Rectal smooth muscle tissue (tissue), 1 donor: Measurements from ENCODE around the gene C5orf58.

Experiments
- H3K27ac ChIP-seq: one replicate; pipeline ENCODE4 v1.7.0; 2013; ENCODE audit warnings: low read depth, low read length, inconsistent platforms
- H3K27me3 ChIP-seq: one replicate; pipeline ENCODE4 v1.7.0; 2013; ENCODE audit warnings: low read length; ENCODE audit not compliant: control insufficient read depth, insufficient read depth
- H3K36me3 ChIP-seq: one replicate; pipeline ENCODE4 v1.7.0; 2013; ENCODE audit warnings: low read length; ENCODE audit not compliant: control insufficient read depth, insufficient read depth
- H3K4me1 ChIP-seq: one replicate; pipeline ENCODE4 v1.7.0; 2013; ENCODE audit warnings: low read length; ENCODE audit not compliant: control insufficient read depth, insufficient read depth
- H3K4me3 ChIP-seq: one replicate; pipeline ENCODE4 v1.7.0; 2013; ENCODE audit warnings: low read length
- H3K9ac ChIP-seq: one replicate; pipeline ENCODE4 v1.7.0; 2013; ENCODE audit warnings: low read length

C5orf58 gene, protein sequence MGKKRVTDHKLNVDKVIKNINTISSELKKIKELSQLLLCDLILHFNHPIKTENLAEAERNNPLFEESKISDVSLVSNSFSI

DNA sequence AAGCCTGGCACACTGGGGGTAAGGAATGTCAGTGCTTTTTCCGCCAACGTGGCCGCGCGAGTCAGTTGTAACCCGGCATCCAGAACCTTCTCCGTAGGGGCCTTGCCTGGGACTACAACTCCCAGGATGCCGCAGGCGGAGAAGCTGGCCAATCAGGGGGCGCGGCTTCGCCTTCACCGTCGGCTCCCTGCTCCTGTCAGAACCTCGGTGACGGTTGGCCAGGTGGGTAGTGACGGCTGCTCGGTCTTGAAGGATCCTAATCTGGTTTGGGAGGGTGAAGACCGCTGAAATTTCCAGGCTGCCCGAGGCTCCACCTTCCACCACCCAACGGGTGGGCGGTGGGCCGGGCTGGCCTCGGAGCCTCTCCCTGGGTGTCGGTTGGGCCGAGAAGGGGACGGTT, at the start of gene C5orf58:
Gene C5orf58 (plus strand): TSS at position 200 of the 400 bp plus-strand sequence. CDS start 1,992 bp downstream, outside the sequence.
- no peaks in the 10 kb centered on the region for H3K36me3 ChIP-seq
- H3K27ac ChIP-seq: no peak within 1 kb of the TSS
- H3K9ac ChIP-seq: no peak within 1 kb of the TSS
- no peak within 1 kb of the TSS for H3K4me3 ChIP-seq
- H3K4me1 ChIP-seq: no peaks in the 10 kb centered on the region
- no peaks in the 10 kb centered on the region for H3K27me3 ChIP-seq

DNA sequence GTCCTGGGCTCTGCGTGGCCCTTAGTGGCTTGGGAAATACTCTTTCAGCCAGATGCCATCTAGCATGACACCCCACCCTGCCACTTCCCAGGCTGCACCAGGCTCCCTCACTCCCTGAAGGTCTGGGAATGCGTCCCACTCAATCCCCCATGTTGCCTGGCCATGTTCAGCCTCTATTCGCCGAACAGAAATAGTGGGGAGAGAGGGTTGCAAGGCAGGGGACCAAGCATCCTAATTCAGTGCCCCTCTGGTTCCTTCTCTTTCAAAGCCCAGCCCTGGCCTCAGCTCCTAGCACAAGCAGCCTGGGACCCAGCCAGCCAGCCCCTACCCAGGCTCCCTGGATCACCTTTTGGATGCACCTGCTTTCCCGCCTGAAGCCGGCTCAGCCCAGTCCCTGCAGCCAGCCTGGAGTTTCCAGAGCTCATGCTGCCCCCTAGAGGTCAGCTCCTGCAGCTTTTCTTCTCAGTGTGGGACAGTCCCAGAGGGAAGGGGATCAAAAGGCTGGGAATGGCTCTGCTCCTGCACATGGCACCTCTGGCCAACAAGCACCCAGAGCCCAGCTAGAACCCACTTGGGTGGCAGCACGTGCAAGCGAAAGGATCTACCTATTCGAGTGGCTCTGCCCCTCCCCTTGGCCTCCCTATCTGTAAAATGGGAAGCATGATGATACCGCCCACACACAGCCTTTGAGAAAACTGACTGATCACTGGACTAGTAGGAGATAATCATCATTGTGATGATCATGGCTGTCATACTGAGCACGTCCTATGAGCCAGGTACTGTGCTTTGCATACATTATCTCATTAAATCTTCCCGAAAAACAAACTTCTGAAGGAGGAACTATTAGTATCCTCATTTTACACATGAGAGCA, 48.7 kb upstream of the C5orf58 start:
- Histone ChIP-seq H3K36me3 (no peaks in the 10 kb centered on the region), H3K27ac (no peak overlapping the region), H3K9ac (no peak overlapping the region), H3K27me3 (no peaks in the 10 kb centered on the region), H3K4me3 (no peak overlapping the region), H3K4me1 (no peaks in the 10 kb centered on the region)

DNA sequence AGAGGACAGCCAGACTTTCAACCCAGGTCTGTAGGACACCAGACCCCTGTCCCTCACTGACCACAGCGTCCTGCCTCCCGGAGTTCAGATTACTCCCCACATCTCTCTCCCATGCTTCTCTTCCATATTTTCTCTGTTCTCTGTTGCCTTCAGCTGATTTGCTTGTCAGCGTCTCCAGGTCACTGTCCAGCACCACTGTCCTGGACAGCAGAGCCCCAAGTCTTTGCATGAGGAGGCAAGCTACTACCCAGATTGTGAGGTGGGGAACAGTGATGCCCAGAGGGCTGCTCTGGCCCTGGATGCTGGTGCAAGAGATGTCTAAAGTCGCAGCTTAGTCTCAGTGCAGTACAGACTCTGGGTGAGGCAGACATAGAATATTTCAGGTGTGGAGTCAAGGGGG, 48.0 kb upstream of the C5orf58 start:
- no peaks in the 10 kb centered on the region for H3K27me3 ChIP-seq

DNA sequence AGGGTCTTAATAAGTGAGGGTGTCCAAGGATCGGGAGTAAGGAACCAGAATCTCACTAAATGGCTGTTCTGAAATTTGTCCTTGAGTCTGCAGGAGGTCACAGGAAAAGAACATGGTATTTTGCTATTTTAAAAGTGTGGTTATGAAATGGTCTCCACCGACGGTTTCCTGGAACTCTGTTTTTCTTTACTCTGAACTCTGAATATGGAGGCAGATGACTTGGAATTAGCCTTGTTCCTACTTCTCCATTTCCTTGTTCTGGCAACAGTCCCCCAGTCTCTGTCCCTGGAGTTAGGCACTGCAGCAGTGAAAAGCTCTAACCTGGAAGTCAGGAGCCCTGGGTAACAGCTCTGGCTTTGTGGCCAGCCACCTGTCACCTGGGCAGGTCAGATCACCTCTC, 46.6 kb upstream of the C5orf58 start:
- Histone ChIP-seq H3K4me3 (no peak overlapping the region), H3K27me3 (no peaks in the 10 kb centered on the region), H3K9ac (no peak overlapping the region), H3K27ac (no peak overlapping the region), H3K36me3 (no peaks in the 10 kb centered on the region), H3K4me1 (no peaks in the 10 kb centered on the region)

More for the DNA sequence above, 48.0 kb upstream of the C5orf58 start:
- H3K36me3 ChIP-seq: no peaks in the 10 kb centered on the region
- no peak overlapping the region for H3K27ac ChIP-seq
- no peak overlapping the region for H3K9ac ChIP-seq
- no peaks in the 10 kb centered on the region for H3K4me1 ChIP-seq
- H3K4me3 ChIP-seq: no peak overlapping the region

DNA sequence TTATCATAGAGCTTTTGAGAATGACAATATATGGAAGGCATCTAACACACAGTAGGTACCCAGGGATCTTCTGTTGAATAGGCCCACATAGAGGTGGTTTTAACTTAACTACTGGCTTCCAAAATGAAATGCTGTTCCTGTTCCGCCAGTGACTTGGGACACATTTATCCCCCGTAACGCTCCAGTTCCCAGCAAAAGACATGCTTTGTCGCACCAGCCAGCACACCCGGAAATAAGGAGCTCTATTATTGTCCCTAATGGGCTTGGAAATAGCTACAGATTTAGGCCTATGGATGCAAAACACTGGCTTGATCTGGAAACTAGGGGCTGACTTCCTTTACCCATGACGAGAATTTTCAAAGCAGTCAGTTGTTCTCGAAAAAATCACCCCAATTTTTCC, 45.9 kb upstream of the C5orf58 start:
- Histone ChIP-seq H3K36me3 (no peaks in the 10 kb centered on the region), H3K27ac (no peak overlapping the region), H3K27me3 (no peaks in the 10 kb centered on the region), H3K4me1 (no peaks in the 10 kb centered on the region), H3K9ac (no peak overlapping the region), H3K4me3 (no peak overlapping the region)

DNA sequence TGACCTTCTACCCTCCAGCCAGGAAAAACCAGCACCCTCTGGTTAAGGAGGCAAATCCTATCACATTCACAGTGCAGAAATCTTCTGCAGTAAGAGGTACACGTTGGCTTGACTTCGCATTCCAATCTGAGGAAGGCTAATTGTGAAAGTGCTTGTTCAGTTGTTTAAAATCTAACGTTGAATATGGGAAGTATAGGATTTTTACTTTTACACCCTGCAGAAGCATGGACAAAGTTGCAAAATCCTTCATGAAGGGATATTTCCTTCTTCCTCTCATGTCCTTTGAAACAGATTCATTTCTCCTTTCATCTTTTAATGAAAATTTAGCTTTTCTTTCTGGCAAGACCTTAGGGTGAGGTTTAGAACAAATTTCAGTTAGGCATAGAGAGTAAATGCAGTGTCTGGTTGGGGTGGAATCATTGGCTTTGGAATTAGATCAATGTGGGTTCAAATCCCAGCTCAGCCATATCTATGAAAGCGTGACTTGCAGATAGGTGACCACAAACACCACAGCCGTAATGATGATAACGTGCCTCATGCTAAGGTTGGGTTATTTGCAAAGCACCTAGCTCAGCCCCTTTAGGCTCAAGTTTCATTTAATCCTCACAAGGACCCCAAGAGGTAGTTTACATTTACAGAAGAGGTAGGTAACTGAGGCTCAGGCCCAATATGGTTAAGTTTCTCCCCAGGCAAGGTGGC, 42.2 kb upstream of the C5orf58 start:
- H3K4me3 ChIP-seq: no peak overlapping the region
- H3K9ac ChIP-seq: no peak overlapping the region
- no peaks in the 10 kb centered on the region for H3K36me3 ChIP-seq
- no peaks in the 10 kb centered on the region for H3K27me3 ChIP-seq
- no peak overlapping the region for H3K27ac ChIP-seq
- H3K4me1 ChIP-seq: no peaks in the 10 kb centered on the region

DNA sequence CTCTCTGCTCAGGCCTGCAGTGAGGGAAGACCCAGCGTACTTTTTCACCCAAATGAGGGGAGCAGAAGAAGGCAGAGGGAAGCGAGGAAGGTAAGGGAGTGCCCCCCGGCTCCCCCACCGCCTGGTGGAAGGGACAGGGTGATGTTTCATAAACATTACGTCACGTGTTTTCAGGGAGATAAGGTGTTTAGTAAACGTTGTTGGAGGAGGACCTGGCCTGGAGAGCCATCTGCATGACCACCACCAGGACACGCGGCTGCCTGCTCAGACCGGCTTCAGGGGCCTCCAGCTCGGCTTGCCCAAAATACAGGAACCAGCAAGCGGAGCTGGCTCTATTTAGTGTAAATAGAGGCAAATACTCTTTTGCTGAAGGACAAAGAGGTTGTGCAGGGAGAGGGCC, 40.0 kb upstream of the C5orf58 start:
- no peaks in the 10 kb centered on the region for H3K4me1 ChIP-seq
- no peak overlapping the region for H3K4me3 ChIP-seq
- no peak overlapping the region for H3K9ac ChIP-seq
- H3K27me3 ChIP-seq: no peaks in the 10 kb centered on the region
- H3K27ac ChIP-seq: no peak overlapping the region
- H3K36me3 ChIP-seq: no peaks in the 10 kb centered on the region

DNA sequence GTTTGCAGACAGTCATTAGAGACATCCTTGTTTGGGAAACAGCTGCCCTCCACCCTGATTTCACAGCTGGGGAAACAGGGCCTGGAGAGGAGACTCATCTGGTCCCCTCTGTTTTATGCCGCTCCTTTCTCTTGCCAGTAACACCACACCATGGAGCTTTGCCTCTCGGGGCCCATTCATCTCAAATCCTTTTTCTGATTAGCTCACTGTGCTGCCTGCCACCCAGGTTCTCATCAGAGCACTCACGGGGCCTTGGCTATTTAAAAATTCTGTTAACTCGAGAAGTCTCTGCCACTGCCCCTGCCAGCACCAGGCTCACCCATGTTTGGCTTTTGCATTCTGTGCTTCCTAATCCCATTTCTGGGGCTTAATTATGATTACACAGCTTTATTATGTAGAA, 36.8 kb upstream of the C5orf58 start:
- Histone ChIP-seq H3K27ac (no peak overlapping the region), H3K4me1 (no peaks in the 10 kb centered on the region), H3K36me3 (no peaks in the 10 kb centered on the region), H3K4me3 (no peak overlapping the region), H3K9ac (no peak overlapping the region), H3K27me3 (no peaks in the 10 kb centered on the region)

DNA sequence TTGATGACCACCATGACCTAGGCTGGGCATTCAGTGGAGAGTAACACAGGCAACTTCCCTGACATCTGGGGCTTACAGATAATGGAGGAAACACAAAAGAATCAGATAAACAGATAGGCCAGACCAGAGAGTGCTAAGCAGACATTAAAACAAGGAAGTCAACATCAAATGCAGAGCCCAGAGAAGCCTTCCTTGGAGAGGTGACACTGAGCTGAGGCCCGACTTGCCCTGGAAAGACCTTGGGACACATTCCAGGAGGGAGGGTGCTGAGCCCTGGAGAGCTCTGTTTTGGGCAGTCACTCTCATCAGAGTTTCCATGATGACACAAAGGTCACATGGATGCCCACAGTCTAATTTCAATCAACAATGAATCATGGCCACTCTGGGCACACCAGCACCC, 31.9 kb upstream of the C5orf58 start:
- Histone ChIP-seq H3K4me1 (no peaks in the 10 kb centered on the region), H3K9ac (no peak overlapping the region), H3K27ac (no peak overlapping the region), H3K27me3 (no peaks in the 10 kb centered on the region), H3K36me3 (no peaks in the 10 kb centered on the region), H3K4me3 (no peak overlapping the region)

DNA sequence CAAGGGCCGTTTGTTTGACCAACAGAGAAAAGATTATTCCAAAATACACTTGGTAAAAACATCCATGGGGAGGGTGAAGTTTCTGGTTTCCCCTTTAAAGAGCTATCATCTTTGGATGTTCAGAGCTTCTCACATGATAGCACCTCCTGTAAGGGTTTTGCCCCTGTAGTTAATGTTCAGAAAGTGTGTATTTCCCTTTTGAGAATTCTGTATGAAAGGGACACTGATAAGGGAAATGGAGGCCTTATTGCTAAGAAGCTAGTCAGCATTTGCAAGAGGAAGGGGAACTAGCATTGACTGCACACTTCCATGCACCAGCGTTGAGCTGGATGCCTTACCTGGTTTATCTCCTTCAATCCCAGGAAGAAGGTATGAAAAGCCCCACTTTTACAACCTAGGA, 31.5 kb upstream of the C5orf58 start:
- Histone ChIP-seq H3K4me3 (no peak overlapping the region), H3K36me3 (no peaks in the 10 kb centered on the region), H3K4me1 (no peaks in the 10 kb centered on the region), H3K9ac (no peak overlapping the region), H3K27me3 (no peaks in the 10 kb centered on the region), H3K27ac (no peak overlapping the region)

DNA sequence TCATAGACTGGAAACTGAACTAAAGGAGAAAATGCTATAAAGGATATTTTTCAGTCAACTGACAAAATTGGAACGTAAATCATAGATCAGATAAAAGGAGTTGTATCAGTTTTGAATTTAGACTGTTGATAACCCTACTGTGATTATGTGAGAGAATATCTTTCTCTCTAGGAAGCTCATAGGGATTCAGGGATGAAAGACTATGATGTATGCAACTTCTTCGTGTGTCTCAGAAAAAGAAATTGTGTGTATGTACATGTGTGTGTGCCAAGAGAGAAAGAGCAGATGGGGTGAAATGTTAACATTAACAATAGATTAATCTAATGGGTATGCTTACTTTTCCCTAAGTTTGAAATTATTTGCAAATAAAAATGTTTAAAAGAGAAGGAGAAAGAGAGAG, 30.7 kb upstream of the C5orf58 start:
- Histone ChIP-seq H3K27ac (no peak overlapping the region), H3K27me3 (no peaks in the 10 kb centered on the region), H3K4me1 (no peaks in the 10 kb centered on the region), H3K36me3 (no peaks in the 10 kb centered on the region), H3K9ac (no peak overlapping the region), H3K4me3 (no peak overlapping the region)

DNA sequence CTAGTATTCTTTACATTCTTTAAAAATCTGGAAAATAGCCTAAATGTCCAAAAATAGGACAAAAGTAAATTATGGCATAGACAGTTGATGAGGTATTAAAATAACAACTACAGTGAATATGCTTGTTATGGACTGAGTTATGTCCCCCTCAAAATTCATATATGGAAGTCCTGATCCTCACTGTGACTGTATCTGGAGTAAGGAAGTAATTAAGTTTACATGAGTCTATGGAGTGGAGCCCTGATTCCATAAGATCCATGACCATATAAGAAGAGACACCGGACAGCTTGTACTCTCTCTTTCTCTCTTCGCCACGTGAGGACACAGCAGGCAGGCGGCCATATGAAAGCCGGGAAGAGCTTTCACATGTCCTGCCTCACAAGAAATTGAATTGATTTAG, 28.6 kb upstream of the C5orf58 start:
- Histone ChIP-seq H3K9ac (no peak overlapping the region), H3K36me3 (no peaks in the 10 kb centered on the region), H3K27me3 (no peaks in the 10 kb centered on the region), H3K4me1 (no peaks in the 10 kb centered on the region), H3K4me3 (no peak overlapping the region), H3K27ac (no peak overlapping the region)
